Muscle layer of duodenum (tissue), 2 donors: Measurements from ENCODE around the gene VPS45.
"Not testable (repeated sequence)": the region's sequence is repeated elsewhere in the genome, so short reads cannot be mapped to it uniquely, and the experiment has no call there.

Source experiments
- H3K27ac ChIP-seq: one replicate; pipeline ENCODE4 v1.7.0; 2013; ENCODE audit warnings: mild to moderate bottlenecking, low read length
- H3K27me3 ChIP-seq: one replicate; pipeline ENCODE4 v1.7.0; 2013; ENCODE audit warnings: low read depth, mild to moderate bottlenecking, control low read depth, low read length
- H3K36me3 ChIP-seq, 2 donors: one replicate each; pipeline ENCODE4 v1.7.0; 2013; ENCODE audit warnings: low read length in 2 of 2, control low read depth in 1 of 2, mild to moderate bottlenecking in 1 of 2; ENCODE audit not compliant: insufficient read depth in 2 of 2, control insufficient read depth in 1 of 2
- H3K4me1 ChIP-seq, 2 donors: one replicate each; pipeline ENCODE4 v1.7.0; 2013; ENCODE audit warnings: low read length in 2 of 2, mild to moderate bottlenecking in 2 of 2, control low read depth in 1 of 2, moderate library complexity in 1 of 2; ENCODE audit not compliant: insufficient read depth in 2 of 2, control insufficient read depth in 1 of 2
- H3K4me3 ChIP-seq, 2 donors: one replicate each; pipeline ENCODE4 v1.7.0; 2013; ENCODE audit warnings: low read length in 2 of 2, low read depth in 1 of 2, mild to moderate bottlenecking in 1 of 2
- H3K9me3 ChIP-seq, 2 donors: one replicate each; pipeline ENCODE4 v1.7.0; 2013; ENCODE audit warnings: low read length in 2 of 2, control low read depth in 1 of 2, mild to moderate bottlenecking in 1 of 2; ENCODE audit not compliant: control insufficient read depth in 1 of 2
- donor health status: healthy.

The VPS45 gene

GRCh38 chr1:150067184-150068108 lies at the start of gene VPS45:
Gene VPS45, plus strand, starts transcription at chr1:150067776. Its CDS starts 82 bp downstream, at chr1:150067858.
- H3K4me3 ChIP-seq: peak within 1 kb of the TSS; percentile 75 to 92
- H3K27ac ChIP-seq: peak within 1 kb of the TSS; percentile 97
- peaks cover 0 to 6% of the 10 kb centered on the region in 2 donors for H3K36me3 ChIP-seq
- H3K4me1 ChIP-seq: peaks cover 15% of the 10 kb centered on the region in 2 donors
- no peaks in the 10 kb centered on the region for H3K27me3 ChIP-seq
- no peaks in the 10 kb centered on the region for H3K9me3 ChIP-seq

- no peaks in the 10 kb centered on the region for H3K4me1 ChIP-seq
- H3K9me3 ChIP-seq: no peaks in the 10 kb centered on the region
- H3K27ac ChIP-seq: no peak overlapping the region
- no peaks in the 10 kb centered on the region for H3K27me3 ChIP-seq
- no peaks in the 10 kb centered on the region for H3K36me3 ChIP-seq
- H3K4me3 ChIP-seq: no peak overlapping the region
These were observed 49.4 kb upstream of the VPS45 start for GRCh38 chr1:150018165-150018564.

GRCh38 chr1:150020711-150021110 lies 46.9 kb upstream of the VPS45 start:
- Histone ChIP-seq H3K27ac (no peak overlapping the region), H3K27me3 (no peaks in the 10 kb centered on the region), H3K4me1 (no peaks in the 10 kb centered on the region), H3K4me3 (no peak overlapping the region), H3K36me3 (no peaks in the 10 kb centered on the region), H3K9me3 (no peaks in the 10 kb centered on the region)

GRCh38 chr1:150021191-150021694 lies 46.3 kb upstream of the VPS45 start:
- Histone ChIP-seq H3K9me3 (no peaks in the 10 kb centered on the region), H3K4me1 (no peaks in the 10 kb centered on the region), H3K36me3 (no peaks in the 10 kb centered on the region), H3K27me3 (no peaks in the 10 kb centered on the region), H3K27ac (no peak overlapping the region), H3K4me3 (no peak overlapping the region)

GRCh38 chr1:150022357-150022756 lies 45.2 kb upstream of the VPS45 start:
- no peaks in the 10 kb centered on the region for H3K4me1 ChIP-seq
- no peaks in the 10 kb centered on the region for H3K36me3 ChIP-seq
- H3K9me3 ChIP-seq: no peaks in the 10 kb centered on the region
- H3K27ac ChIP-seq: no peak overlapping the region
- H3K27me3 ChIP-seq: no peaks in the 10 kb centered on the region
- H3K4me3 ChIP-seq: no peak overlapping the region

- no peaks in the 10 kb centered on the region for H3K36me3 ChIP-seq
- H3K4me1 ChIP-seq: no peaks in the 10 kb centered on the region
- H3K9me3 ChIP-seq: no peaks in the 10 kb centered on the region
- no peak overlapping the region for H3K4me3 ChIP-seq
- H3K27me3 ChIP-seq: no peaks in the 10 kb centered on the region
- H3K27ac ChIP-seq: no peak overlapping the region
These were observed 43.4 kb upstream of the VPS45 start for GRCh38 chr1:150024156-150024555.

GRCh38 chr1:150028322-150028721 lies 39.3 kb upstream of the VPS45 start:
- H3K9me3 ChIP-seq: no peaks in the 10 kb centered on the region
- no peaks in the 10 kb centered on the region for H3K36me3 ChIP-seq
- no peaks in the 10 kb centered on the region for H3K27me3 ChIP-seq
- H3K4me3 ChIP-seq: no peak overlapping the region
- H3K27ac ChIP-seq: no peak overlapping the region
- no peaks in the 10 kb centered on the region for H3K4me1 ChIP-seq

GRCh38 chr1:150034336-150034735 lies 33.2 kb upstream of the VPS45 start:
- H3K4me3 ChIP-seq: no peak overlapping the region
- H3K4me1 ChIP-seq: no peaks in the 10 kb centered on the region
- H3K27ac ChIP-seq: no peak overlapping the region
- no peaks in the 10 kb centered on the region for H3K27me3 ChIP-seq
- no peaks in the 10 kb centered on the region for H3K36me3 ChIP-seq
- no peaks in the 10 kb centered on the region for H3K9me3 ChIP-seq

GRCh38 chr1:150049926-150050325 lies 17.6 kb upstream of the VPS45 start:
- no peak overlapping the region for H3K4me3 ChIP-seq

GRCh38 chr1:150051089-150051373 lies 16.5 kb upstream of the VPS45 start:
- Histone ChIP-seq H3K4me3 (no peak overlapping the region), H3K36me3 (no peaks in the 10 kb centered on the region), H3K27ac (no peak overlapping the region), H3K4me1 (peaks cover 0 to 3% of the 10 kb centered on the region in 2 donors), H3K27me3 (no peaks in the 10 kb centered on the region), H3K9me3 (no peaks in the 10 kb centered on the region)

More at GRCh38 chr1:150049926-150050325, 17.6 kb upstream of the VPS45 start:
- Histone ChIP-seq H3K4me1 (peaks cover 0 to 3% of the 10 kb centered on the region in 2 donors), H3K27ac (no peak overlapping the region), H3K27me3 (no peaks in the 10 kb centered on the region), H3K36me3 (no peaks in the 10 kb centered on the region), H3K9me3 (no peaks in the 10 kb centered on the region)

GRCh38 chr1:150051905-150052412 lies 15.6 kb upstream of the VPS45 start:
- H3K27me3 ChIP-seq, H3K9me3 ChIP-seq, H3K4me3 ChIP-seq, H3K4me1 ChIP-seq, H3K36me3 ChIP-seq, H3K27ac ChIP-seq: not testable (repeated sequence)
